ENCODE results near the gene PINK1.

Gene PINK1

DNA sequence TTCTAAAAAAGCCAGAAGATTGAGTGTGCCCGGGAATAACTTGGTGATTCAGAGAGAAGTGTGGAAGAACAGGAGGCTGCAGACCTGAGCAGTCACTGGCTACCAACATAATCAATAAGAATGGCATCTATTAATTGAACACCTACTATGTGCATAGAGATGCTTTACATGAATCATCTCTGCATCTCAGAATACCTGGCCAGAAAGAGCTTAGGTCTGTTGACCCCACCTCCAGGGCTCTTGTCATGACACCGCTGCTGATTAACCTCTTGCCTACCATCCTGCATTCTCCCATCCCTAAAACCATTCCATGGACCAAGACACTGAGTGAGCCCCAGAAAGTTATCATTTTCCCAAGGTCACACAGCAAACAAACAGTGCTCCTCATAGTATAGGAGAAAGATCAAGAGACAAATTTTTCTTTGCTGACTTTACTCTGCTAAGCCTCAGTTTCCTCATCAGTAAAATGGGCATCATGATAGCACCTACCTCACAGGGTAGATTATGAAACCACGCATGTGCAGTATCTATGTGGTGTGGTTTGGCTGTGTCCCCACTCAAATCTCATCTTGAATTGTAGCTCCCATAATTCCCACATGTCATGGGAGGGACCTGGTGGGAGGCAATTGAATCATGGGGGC is 16.3 kb upstream of the PINK1 start:
- ChIA-PET CTCF (interaction anchor here (1.4 to 1.6 kb wide), 2 partner anchors 16 to 42 kb away, joined by 5 to 6 read pairs; partner anchors contain the start of gene PINK1), POLR2A (no interaction called here)
- no peaks in the 10 kb centered on the region for H3K4me1 ChIP-seq (ENCODE audit: control insufficient read depth, insufficient read depth, low read length)
- TF ChIP-seq ZNF202 (tag by site-specific recombination; IDR thresholded peaks at IDR 0.05; ENCODE audit: borderline replicate concordance): no peak
- TF ChIP-seq ZNF558 (tag by site-specific recombination; IDR thresholded peaks at IDR 0.05): no peak
- TF ChIP-seq GLI2 (tag by site-specific recombination; IDR thresholded peaks at IDR 0.05; ENCODE audit: borderline replicate concordance, low read depth): no peak
- no peak for TF ChIP-seq ZNF223 (tag by site-specific recombination; IDR thresholded peaks at IDR 0.05)
- no peak for TF ChIP-seq ZNF670 (tag by site-specific recombination; IDR thresholded peaks at IDR 0.05; ENCODE audit: low read depth)
- no peak for TF ChIP-seq TCF7L2 (IDR thresholded peaks at IDR 0.05; ENCODE audit: borderline replicate concordance, low read depth, low read length)
- TF ChIP-seq ZNF830 (tag by site-specific recombination; IDR thresholded peaks at IDR 0.05; ENCODE audit: low read depth): no peak
- TF ChIP-seq, protein P1, sequence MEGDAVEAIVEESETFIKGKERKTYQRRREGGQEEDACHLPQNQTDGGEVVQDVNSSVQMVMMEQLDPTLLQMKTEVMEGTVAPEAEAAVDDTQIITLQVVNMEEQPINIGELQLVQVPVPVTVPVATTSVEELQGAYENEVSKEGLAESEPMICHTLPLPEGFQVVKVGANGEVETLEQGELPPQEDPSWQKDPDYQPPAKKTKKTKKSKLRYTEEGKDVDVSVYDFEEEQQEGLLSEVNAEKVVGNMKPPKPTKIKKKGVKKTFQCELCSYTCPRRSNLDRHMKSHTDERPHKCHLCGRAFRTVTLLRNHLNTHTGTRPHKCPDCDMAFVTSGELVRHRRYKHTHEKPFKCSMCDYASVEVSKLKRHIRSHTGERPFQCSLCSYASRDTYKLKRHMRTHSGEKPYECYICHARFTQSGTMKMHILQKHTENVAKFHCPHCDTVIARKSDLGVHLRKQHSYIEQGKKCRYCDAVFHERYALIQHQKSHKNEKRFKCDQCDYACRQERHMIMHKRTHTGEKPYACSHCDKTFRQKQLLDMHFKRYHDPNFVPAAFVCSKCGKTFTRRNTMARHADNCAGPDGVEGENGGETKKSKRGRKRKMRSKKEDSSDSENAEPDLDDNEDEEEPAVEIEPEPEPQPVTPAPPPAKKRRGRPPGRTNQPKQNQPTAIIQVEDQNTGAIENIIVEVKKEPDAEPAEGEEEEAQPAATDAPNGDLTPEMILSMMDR (tag by site-specific recombination; IDR thresholded peaks at IDR 0.05): no peak
- peak; percentile 65; the same call in 1 of the 2 replicates for TF ChIP-seq ZNF664 (tag by site-specific recombination; IDR thresholded peaks at IDR 0.05)
- TF ChIP-seq, protein P2, sequence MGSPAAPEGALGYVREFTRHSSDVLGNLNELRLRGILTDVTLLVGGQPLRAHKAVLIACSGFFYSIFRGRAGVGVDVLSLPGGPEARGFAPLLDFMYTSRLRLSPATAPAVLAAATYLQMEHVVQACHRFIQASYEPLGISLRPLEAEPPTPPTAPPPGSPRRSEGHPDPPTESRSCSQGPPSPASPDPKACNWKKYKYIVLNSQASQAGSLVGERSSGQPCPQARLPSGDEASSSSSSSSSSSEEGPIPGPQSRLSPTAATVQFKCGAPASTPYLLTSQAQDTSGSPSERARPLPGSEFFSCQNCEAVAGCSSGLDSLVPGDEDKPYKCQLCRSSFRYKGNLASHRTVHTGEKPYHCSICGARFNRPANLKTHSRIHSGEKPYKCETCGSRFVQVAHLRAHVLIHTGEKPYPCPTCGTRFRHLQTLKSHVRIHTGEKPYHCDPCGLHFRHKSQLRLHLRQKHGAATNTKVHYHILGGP (tag by site-specific recombination; IDR thresholded peaks at IDR 0.05): no peak
- TF ChIP-seq IKZF3 (tag by site-specific recombination; IDR thresholded peaks at IDR 0.05): no peak
- no peak for TF ChIP-seq MEIS1 (CRISPR knock-in tag; IDR thresholded peaks at IDR 0.05; ENCODE audit: borderline replicate concordance)
- 0 out of 2 replicates have a peak, but pooled peaks have one; percentile 15 for TF ChIP-seq ZFHX2 (tag by site-specific recombination; conservative IDR thresholded peaks at IDR 0.05)
- TF ChIP-seq ZNF433 (tag by site-specific recombination; IDR thresholded peaks at IDR 0.05; ENCODE audit: low read depth): no peak
- TF ChIP-seq, protein P3, sequence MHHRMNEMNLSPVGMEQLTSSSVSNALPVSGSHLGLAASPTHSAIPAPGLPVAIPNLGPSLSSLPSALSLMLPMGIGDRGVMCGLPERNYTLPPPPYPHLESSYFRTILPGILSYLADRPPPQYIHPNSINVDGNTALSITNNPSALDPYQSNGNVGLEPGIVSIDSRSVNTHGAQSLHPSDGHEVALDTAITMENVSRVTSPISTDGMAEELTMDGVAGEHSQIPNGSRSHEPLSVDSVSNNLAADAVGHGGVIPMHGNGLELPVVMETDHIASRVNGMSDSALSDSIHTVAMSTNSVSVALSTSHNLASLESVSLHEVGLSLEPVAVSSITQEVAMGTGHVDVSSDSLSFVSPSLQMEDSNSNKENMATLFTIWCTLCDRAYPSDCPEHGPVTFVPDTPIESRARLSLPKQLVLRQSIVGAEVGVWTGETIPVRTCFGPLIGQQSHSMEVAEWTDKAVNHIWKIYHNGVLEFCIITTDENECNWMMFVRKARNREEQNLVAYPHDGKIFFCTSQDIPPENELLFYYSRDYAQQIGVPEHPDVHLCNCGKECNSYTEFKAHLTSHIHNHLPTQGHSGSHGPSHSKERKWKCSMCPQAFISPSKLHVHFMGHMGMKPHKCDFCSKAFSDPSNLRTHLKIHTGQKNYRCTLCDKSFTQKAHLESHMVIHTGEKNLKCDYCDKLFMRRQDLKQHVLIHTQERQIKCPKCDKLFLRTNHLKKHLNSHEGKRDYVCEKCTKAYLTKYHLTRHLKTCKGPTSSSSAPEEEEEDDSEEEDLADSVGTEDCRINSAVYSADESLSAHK (tag by site-specific recombination; IDR thresholded peaks at IDR 0.05): no peak
- H3K36me3 ChIP-seq (ENCODE audit: control insufficient read depth in 2 of 2, insufficient read depth in 1 of 2, low read length in 2 of 2): no peaks in the 10 kb centered on the region
- no peak overlapping the region for H3K4me3 ChIP-seq (ENCODE audit: low read depth, low read length)
- no peaks in the 10 kb centered on the region for H3K9me3 ChIP-seq (ENCODE audit: control insufficient read depth, insufficient read depth, low read depth, low read length)
- H3K27ac ChIP-seq (ENCODE audit: extremely low read depth, low read depth, low read length): no peak overlapping the region

DNA sequence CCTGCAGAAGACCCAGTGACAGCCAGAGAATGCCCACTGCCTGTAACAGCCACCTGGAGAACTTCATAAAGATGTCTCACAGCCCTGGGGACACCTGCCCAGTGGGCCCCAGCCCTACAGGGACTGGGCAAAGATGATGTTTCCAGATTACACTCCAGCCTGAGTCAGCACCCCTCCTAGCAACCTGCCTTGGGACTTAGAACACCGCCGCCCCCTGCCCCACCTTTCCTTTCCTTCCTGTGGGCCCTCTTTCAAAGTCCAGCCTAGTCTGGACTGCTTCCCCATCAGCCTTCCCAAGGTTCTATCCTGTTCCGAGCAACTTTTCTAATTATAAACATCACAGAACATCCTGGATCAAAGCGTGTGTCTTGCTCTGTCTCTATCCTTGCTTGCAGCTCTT is 14.7 kb upstream of the PINK1 start:
- H3K27ac ChIP-seq (ENCODE audit: extremely low read depth, low read depth, low read length): no peak overlapping the region
- TF ChIP-seq KLF1 (tag by site-specific recombination; IDR thresholded peaks at IDR 0.05) (peak; percentile 42; the same call in 1 of the 2 replicates), ZNF184 (tag by site-specific recombination; IDR thresholded peaks at IDR 0.05) (no peak)
- TF ChIP-seq, protein P4, sequence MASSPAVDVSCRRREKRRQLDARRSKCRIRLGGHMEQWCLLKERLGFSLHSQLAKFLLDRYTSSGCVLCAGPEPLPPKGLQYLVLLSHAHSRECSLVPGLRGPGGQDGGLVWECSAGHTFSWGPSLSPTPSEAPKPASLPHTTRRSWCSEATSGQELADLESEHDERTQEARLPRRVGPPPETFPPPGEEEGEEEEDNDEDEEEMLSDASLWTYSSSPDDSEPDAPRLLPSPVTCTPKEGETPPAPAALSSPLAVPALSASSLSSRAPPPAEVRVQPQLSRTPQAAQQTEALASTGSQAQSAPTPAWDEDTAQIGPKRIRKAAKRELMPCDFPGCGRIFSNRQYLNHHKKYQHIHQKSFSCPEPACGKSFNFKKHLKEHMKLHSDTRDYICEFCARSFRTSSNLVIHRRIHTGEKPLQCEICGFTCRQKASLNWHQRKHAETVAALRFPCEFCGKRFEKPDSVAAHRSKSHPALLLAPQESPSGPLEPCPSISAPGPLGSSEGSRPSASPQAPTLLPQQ (tag by site-specific recombination; IDR thresholded peaks at IDR 0.05): peak; percentile 57; the same call in 1 of the 2 replicates
- TF ChIP-seq, protein P5, sequence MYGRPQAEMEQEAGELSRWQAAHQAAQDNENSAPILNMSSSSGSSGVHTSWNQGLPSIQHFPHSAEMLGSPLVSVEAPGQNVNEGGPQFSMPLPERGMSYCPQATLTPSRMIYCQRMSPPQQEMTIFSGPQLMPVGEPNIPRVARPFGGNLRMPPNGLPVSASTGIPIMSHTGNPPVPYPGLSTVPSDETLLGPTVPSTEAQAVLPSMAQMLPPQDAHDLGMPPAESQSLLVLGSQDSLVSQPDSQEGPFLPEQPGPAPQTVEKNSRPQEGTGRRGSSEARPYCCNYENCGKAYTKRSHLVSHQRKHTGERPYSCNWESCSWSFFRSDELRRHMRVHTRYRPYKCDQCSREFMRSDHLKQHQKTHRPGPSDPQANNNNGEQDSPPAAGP (tag by site-specific recombination; IDR thresholded peaks at IDR 0.05): no peak
- CTCF ChIA-PET: interaction anchor here (0.7 to 5.8 kb wide), 3 partner anchors 14 to 405 kb away, joined by 3 to 30 read pairs (median 3); partner anchors contain the start of gene PINK1
- H3K4me1 ChIP-seq (ENCODE audit: control insufficient read depth, insufficient read depth, low read length): no peaks in the 10 kb centered on the region
- no peak overlapping the region for H3K4me3 ChIP-seq (ENCODE audit: low read depth, low read length)
- POLR2A ChIA-PET: no interaction called here
- no peaks in the 10 kb centered on the region for H3K36me3 ChIP-seq (ENCODE audit: control insufficient read depth in 2 of 2, insufficient read depth in 1 of 2, low read length in 2 of 2)
- no peaks in the 10 kb centered on the region for H3K9me3 ChIP-seq (ENCODE audit: control insufficient read depth, insufficient read depth, low read depth, low read length)

Data from HEK293 (cell line).